WTC11 (cell line): ENCODE results near the gene SLC28A1. TPM values are rescaled to one million over a fixed set of nuclear protein-coding genes. Genes with fewer than 3 reads are reported as not detected.
"Not testable (repeated sequence)": the region's sequence is repeated elsewhere in the genome, so short reads cannot be mapped to it uniquely, and the experiment has no call there.

Source experiments
- ATAC-seq: fragments of 200-7000 bp; cut with Tn5 transposase; 2 replicates; pipeline ENCODE4 v1.10.0; 2021; ENCODE audit warnings: mild to moderate bottlenecking, moderate library complexity
- CTCF ChIA-PET: fragments of 300-600 bp; sonication (Branson Sonifier 250); formaldehyde crosslinking; loops from one replicate; lab custom pipeline; 2021; ENCODE audit warnings: antibody characterized with exemption; lab: Charles Lee
- POLR2A ChIA-PET: fragments of 350-600 bp; sonication (Branson Sonifier 250); formaldehyde crosslinking; loops from one replicate; lab custom pipeline; 2021; ENCODE audit warnings: antibody characterized with exemption; lab: Charles Lee
- DNase-seq: peaks from one replicate; pipeline ENCODE4 v3.0.0; 2021; ENCODE audit warnings: low spot score
- H3K27ac Mint-ChIP-seq: 2 replicates; pipeline ENCODE4 v1.8.0; 2021; ENCODE audit warnings: mixed read lengths
- H3K27me3 Mint-ChIP-seq: 2 replicates; pipeline ENCODE4 v1.8.0; 2021; ENCODE audit warnings: low read depth, mild to moderate bottlenecking, moderate library complexity, mixed read lengths
- H3K36me3 Mint-ChIP-seq: 2 replicates; pipeline ENCODE4 v1.8.0; 2021; ENCODE audit warnings: mixed read lengths
- H3K4me1 Mint-ChIP-seq: 2 replicates; pipeline ENCODE4 v1.8.0; 2022; ENCODE audit warnings: mixed read lengths
- H3K4me3 Mint-ChIP-seq: 2 replicates; pipeline ENCODE4 v1.8.0; 2021; ENCODE audit warnings: mild to moderate bottlenecking, moderate library complexity, mixed read lengths
- H3K9me3 Mint-ChIP-seq: 2 replicates; pipeline ENCODE4 v1.8.0; 2021; ENCODE audit warnings: mixed read lengths
- ESRRA ChIP-seq: sonication (generic); formaldehyde crosslinking; IDR thresholded peaks from 2 replicates; pipeline ENCODE4 v1.8.1; 2022; ENCODE audit warnings: mild to moderate bottlenecking, missing genetic modification reagents, borderline replicate concordance
- FOXJ3 ChIP-seq: sonication (generic); formaldehyde crosslinking; IDR thresholded peaks from 2 replicates; pipeline ENCODE4 v1.9.0; 2021; ENCODE audit warnings: missing genetic modification reagents, mild to moderate bottlenecking, borderline replicate concordance
- GRHL2 ChIP-seq: fragments of 250-450 bp; sonication (Bioruptor Pico); IDR thresholded peaks from 2 replicates; pipeline ENCODE4 v1.8.0; 2022; ENCODE audit warnings: mild to moderate bottlenecking, moderate library complexity; ENCODE audit not compliant: insufficient replicate concordance, severe bottlenecking
- IRF2 ChIP-seq: sonication (generic); formaldehyde crosslinking; IDR thresholded peaks from 2 replicates; pipeline ENCODE4 v1.8.0; 2022; ENCODE audit warnings: low read depth, missing genetic modification reagents, borderline replicate concordance
- KAT7 ChIP-seq: sonication (generic); formaldehyde crosslinking; IDR thresholded peaks from 2 replicates; pipeline ENCODE4 v1.8.1; 2023; ENCODE audit warnings: missing genetic modification reagents, mild to moderate bottlenecking, borderline replicate concordance
- MYBL2 ChIP-seq: sonication (generic); formaldehyde crosslinking; IDR thresholded peaks from 2 replicates; pipeline ENCODE4 v1.8.1; 2023; ENCODE audit warnings: mild to moderate bottlenecking, moderate library complexity, missing genetic modification reagents
- NFE2L1 ChIP-seq: sonication (generic); formaldehyde crosslinking; IDR thresholded peaks from 2 replicates; pipeline ENCODE4 v1.8.1; 2023; ENCODE audit warnings: missing genetic modification reagents
- NR2C2 ChIP-seq: sonication (generic); formaldehyde crosslinking; IDR thresholded peaks from 2 replicates; pipeline ENCODE4 v1.8.0; 2022; ENCODE audit warnings: mild to moderate bottlenecking, missing genetic modification reagents
- PRDM15 ChIP-seq: sonication (generic); formaldehyde crosslinking; IDR thresholded peaks from 2 replicates; pipeline ENCODE4 v1.8.0; 2022; ENCODE audit warnings: missing genetic modification reagents
- SOX15 ChIP-seq: fragments of 250-450 bp; sonication (Bioruptor Pico); IDR thresholded peaks from 2 replicates; pipeline ENCODE4 v1.9.0; 2021; ENCODE audit warnings: mild to moderate bottlenecking
- SP1 ChIP-seq: sonication (generic); formaldehyde crosslinking; conservative IDR thresholded peaks from 2 replicates; pipeline ENCODE4 v1.8.1; 2022; ENCODE audit warnings: missing genetic modification reagents
- USF1 ChIP-seq: sonication (generic); formaldehyde crosslinking; IDR thresholded peaks from 2 replicates; pipeline ENCODE4 v1.8.0; 2022; ENCODE audit warnings: mild to moderate bottlenecking, missing genetic modification reagents
- ZMAT4 ChIP-seq: fragments of 250-450 bp; sonication (Bioruptor Pico); IDR thresholded peaks from 2 replicates; pipeline ENCODE4 v1.9.0; 2021; ENCODE audit warnings: mild to moderate bottlenecking
- ZNF317 ChIP-seq: sonication (generic); formaldehyde crosslinking; IDR thresholded peaks from 2 replicates; pipeline ENCODE4 v1.8.1; 2023; ENCODE audit warnings: low read depth, mild to moderate bottlenecking, moderate library complexity, missing genetic modification reagents, borderline replicate concordance
- total RNA-seq: library from RNA; stranded (reverse); gene quantifications from 3 replicates; pipeline ENCODE4 v1.2.3, GENCODE V29; 2021
- TF ChIP-seq, protein P1 (sequence below): fragments of 200-600 bp; IDR thresholded peaks from 2 replicates; pipeline ENCODE4 v1.8.0; 2022; ENCODE audit warnings: antibody characterized with exemption
- TF ChIP-seq, protein P2 (sequence below): sonication (generic); formaldehyde crosslinking; IDR thresholded peaks from 2 replicates; pipeline ENCODE4 v1.8.0; 2022; ENCODE audit warnings: mild to moderate bottlenecking, missing genetic modification reagents
- TF ChIP-seq, protein P3 (sequence below): fragments of 250-450 bp; sonication (Bioruptor Pico); IDR thresholded peaks from 2 replicates; pipeline ENCODE4 v1.9.0; 2021; ENCODE audit warnings: moderate library complexity, mild to moderate bottlenecking, inconsistent platforms, borderline replicate concordance

SLC28A1 gene
- total RNA-seq, 1 experiment from 2014 or later, result not detected

DNA sequence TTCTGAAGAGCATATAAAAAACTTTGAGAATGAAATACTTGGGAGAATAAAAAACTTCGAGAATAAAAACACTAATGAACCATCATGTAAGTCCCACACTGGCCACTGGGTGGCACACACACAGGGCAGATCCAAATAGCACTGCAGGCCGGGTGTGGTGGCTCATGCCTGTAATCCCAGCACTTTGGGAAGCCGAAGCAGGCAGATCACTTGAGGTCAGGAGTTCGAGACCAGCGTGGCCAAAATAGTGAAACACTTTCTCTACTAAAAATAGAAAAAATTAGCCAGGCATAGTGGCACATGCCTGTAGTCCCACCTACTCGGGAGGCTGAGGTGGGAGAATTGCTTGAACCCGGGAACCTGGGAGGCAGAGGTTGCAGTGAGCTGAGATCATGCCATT lies 38.8 kb upstream of the SLC28A1 start:
- ChIA-PET POLR2A (interaction anchor here (0.7 kb wide), 1 partner anchor 11 kb away, joined by 3 read pairs; no protein-coding TSS in a partner anchor), CTCF (interaction anchor here (0.6 to 2.4 kb wide), 13 partner anchors 8 to 275 kb away, joined by 3 to 11 read pairs (median 4); partner anchors contain the start of gene SLC28A1)
- H3K27me3 Mint-ChIP-seq, H3K4me3 Mint-ChIP-seq, H3K4me1 Mint-ChIP-seq: not testable (repeated sequence)
- TF ChIP-seq, protein P1, sequence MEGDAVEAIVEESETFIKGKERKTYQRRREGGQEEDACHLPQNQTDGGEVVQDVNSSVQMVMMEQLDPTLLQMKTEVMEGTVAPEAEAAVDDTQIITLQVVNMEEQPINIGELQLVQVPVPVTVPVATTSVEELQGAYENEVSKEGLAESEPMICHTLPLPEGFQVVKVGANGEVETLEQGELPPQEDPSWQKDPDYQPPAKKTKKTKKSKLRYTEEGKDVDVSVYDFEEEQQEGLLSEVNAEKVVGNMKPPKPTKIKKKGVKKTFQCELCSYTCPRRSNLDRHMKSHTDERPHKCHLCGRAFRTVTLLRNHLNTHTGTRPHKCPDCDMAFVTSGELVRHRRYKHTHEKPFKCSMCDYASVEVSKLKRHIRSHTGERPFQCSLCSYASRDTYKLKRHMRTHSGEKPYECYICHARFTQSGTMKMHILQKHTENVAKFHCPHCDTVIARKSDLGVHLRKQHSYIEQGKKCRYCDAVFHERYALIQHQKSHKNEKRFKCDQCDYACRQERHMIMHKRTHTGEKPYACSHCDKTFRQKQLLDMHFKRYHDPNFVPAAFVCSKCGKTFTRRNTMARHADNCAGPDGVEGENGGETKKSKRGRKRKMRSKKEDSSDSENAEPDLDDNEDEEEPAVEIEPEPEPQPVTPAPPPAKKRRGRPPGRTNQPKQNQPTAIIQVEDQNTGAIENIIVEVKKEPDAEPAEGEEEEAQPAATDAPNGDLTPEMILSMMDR, result peak; percentile 70
- TF ChIP-seq, all 79 proteins: peak for 1; not testable (repeated sequence) for 78
- H3K36me3 Mint-ChIP-seq, result peaks cover 18% of the 10 kb centered on the region
- ATAC-seq (peak; percentile 88), DNase-seq (peak; percentile 76)
- peaks cover 14% of the 10 kb centered on the region for H3K9me3 Mint-ChIP-seq
- H3K27ac Mint-ChIP-seq, result not testable (repeated sequence)

DNA sequence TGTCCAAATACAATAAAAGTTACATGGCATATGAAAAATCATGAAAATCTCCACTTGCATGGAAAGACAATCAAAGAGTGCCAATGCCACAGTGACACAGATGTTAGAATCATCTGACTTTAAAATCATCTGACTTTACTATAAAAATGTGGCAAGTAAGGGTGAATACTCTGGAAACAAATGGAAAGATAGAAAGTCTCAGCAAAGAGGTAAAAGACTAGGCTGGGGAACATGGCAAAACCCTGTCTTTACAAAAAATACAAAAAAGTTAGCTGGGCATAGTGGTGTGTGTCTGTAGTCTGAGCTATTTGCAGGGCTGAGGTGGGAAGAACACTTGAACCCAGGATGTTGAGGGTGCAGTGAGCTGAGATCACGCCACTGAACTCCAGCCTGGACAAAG lies 38.2 kb upstream of the SLC28A1 start:
- TF ChIP-seq USF1 (CRISPR knock-in tag) (no peak), KAT7 (CRISPR knock-in tag) (no peak), SP1 (no peak), GRHL2 (CRISPR knock-in tag) (no peak), SOX15 (CRISPR knock-in tag) (no peak), MYBL2 (CRISPR knock-in tag) (no peak)
- TF ChIP-seq, all 79 proteins: peak for 0
- peaks cover 18% of the 10 kb centered on the region for H3K36me3 Mint-ChIP-seq
- no peaks in the 10 kb centered on the region for H3K27me3 Mint-ChIP-seq
- no peak for ATAC-seq
- no peak overlapping the region for H3K4me3 Mint-ChIP-seq
- H3K4me1 Mint-ChIP-seq, result no peaks in the 10 kb centered on the region
- no peak overlapping the region for H3K27ac Mint-ChIP-seq
- DNase-seq, result no peak
- ChIA-PET CTCF (interaction anchor here (1.5 to 1.9 kb wide), 4 partner anchors 18 to 82 kb away, joined by 3 to 11 read pairs (median 5); no protein-coding TSS in a partner anchor), POLR2A (no interaction called here)
- peaks cover 14% of the 10 kb centered on the region for H3K9me3 Mint-ChIP-seq

GRCh38 chr15:84847382-84847781 lies 37.1 kb upstream of the SLC28A1 start:
- CTCF ChIA-PET, result no interaction called here
- peaks cover 14% of the 10 kb centered on the region for H3K9me3 Mint-ChIP-seq
- H3K4me1 Mint-ChIP-seq, result no peaks in the 10 kb centered on the region
- ATAC-seq (no peak), DNase-seq (no peak)
- H3K36me3 Mint-ChIP-seq, result peaks cover 18% of the 10 kb centered on the region
- H3K27ac Mint-ChIP-seq, result no peak overlapping the region
- no peak overlapping the region for H3K4me3 Mint-ChIP-seq
- POLR2A ChIA-PET, result no interaction called here
- no peaks in the 10 kb centered on the region for H3K27me3 Mint-ChIP-seq
- no peak for TF ChIP-seq GRHL2 (CRISPR knock-in tag)
- no peak for TF ChIP-seq PRDM15
- peak; percentile 80; the same call in 1 of the 2 replicates for TF ChIP-seq ZNF317

DNA sequence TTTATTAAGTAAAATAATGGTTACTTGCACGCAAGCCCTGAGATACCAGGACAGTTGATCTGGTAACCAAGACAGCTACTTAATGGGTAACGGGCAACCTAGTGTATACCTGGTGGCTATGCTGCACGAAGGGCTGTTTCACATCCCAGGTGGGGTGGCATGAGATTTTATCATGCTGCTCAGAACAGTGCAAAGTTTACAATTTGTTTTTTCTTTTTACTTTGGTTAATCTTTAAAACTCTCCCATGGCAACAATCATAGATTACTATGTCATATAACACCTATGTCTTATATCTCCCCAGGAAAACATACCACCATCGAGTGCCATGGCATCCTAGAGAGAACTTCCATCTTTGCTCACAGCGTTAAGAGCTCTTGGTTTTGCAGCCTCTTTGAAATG lies 32.2 kb upstream of the SLC28A1 start:
- H3K9me3 Mint-ChIP-seq, result peaks cover 4% of the 10 kb centered on the region
- H3K27ac Mint-ChIP-seq, result no peak overlapping the region
- H3K4me1 Mint-ChIP-seq, result no peaks in the 10 kb centered on the region
- peaks cover 5% of the 10 kb centered on the region for H3K36me3 Mint-ChIP-seq
- no peak for DNase-seq
- no peaks in the 10 kb centered on the region for H3K27me3 Mint-ChIP-seq
- CTCF ChIA-PET, result interaction anchor here (1.8 kb wide), 1 partner anchor 26 kb away, joined by 6 read pairs; no protein-coding TSS in a partner anchor
- H3K4me3 Mint-ChIP-seq, result no peak overlapping the region
- ATAC-seq, result no peak
- POLR2A ChIA-PET, result interaction anchor here (0.5 kb wide), 1 partner anchor 242 kb away, joined by 3 read pairs; no protein-coding TSS in a partner anchor
- no peak for TF ChIP-seq NR2C2 (CRISPR knock-in tag)
- no peak for TF ChIP-seq IRF2
- no peak for TF ChIP-seq FOXJ3 (CRISPR knock-in tag)
- no peak for TF ChIP-seq NFE2L1 (CRISPR knock-in tag)
- TF ChIP-seq ZMAT4 (CRISPR knock-in tag), result no peak
- TF ChIP-seq, protein P2, sequence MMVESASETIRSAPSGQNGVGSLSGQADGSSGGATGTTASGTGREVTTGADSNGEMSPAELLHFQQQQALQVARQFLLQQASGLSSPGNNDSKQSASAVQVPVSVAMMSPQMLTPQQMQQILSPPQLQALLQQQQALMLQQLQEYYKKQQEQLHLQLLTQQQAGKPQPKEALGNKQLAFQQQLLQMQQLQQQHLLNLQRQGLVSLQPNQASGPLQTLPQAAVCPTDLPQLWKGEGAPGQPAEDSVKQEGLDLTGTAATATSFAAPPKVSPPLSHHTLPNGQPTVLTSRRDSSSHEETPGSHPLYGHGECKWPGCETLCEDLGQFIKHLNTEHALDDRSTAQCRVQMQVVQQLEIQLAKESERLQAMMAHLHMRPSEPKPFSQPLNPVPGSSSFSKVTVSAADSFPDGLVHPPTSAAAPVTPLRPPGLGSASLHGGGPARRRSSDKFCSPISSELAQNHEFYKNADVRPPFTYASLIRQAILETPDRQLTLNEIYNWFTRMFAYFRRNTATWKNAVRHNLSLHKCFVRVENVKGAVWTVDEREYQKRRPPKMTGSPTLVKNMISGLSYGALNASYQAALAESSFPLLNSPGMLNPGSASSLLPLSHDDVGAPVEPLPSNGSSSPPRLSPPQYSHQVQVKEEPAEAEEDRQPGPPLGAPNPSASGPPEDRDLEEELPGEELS, result no peak
- TF ChIP-seq GRHL2 (CRISPR knock-in tag), result no peak
- no peak for TF ChIP-seq ESRRA (CRISPR knock-in tag)
- TF ChIP-seq, protein P3, sequence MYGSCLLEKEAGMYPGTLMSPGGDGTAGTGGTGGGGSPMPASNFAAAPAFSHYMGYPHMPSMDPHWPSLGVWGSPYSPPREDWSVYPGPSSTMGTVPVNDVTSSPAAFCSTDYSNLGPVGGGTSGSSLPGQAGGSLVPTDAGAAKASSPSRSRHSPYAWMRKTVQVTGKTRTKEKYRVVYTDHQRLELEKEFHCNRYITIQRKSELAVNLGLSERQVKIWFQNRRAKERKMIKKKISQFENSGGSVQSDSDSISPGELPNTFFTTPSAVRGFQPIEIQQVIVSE (CRISPR knock-in tag), result no peak
